HG03342 (cell line): ENCODE data around the gene EFCAB6.

Experiments used
- ATAC-seq: cut with Tn5 transposase; IDR thresholded peaks from one replicate; pipeline ENCODE4 v1.9.1; 2021; ENCODE audit warnings: mild to moderate bottlenecking, moderate library complexity; ENCODE audit not compliant: unreplicated experiment

Gene EFCAB6

GRCh38 chr22:43488031-43488866 lies 323.9 kb downstream of the EFCAB6 start:
- no peak for ATAC-seq

- no peak for ATAC-seq
These were observed 324.6 kb downstream of the EFCAB6 start for GRCh38 chr22:43487311-43488030.

GRCh38 chr22:43485502-43486089 lies 326.5 kb downstream of the EFCAB6 start:
- no peak for ATAC-seq

GRCh38 chr22:43484227-43484626 lies 327.9 kb downstream of the EFCAB6 start:
- no peak for ATAC-seq

- no peak for ATAC-seq
These were observed 328.4 kb downstream of the EFCAB6 start for GRCh38 chr22:43483669-43484068.

- ATAC-seq: no peak
These were observed 328.8 kb downstream of the EFCAB6 start for GRCh38 chr22:43483266-43483665.

GRCh38 chr22:43482318-43482625 lies 329.8 kb downstream of the EFCAB6 start:
- no peak for ATAC-seq

GRCh38 chr22:43481568-43482317 lies 330.4 kb downstream of the EFCAB6 start:
- no peak for ATAC-seq

GRCh38 chr22:43479962-43480361 lies 332.1 kb downstream of the EFCAB6 start:
- ATAC-seq: no peak

- no peak for ATAC-seq
These were observed 332.7 kb downstream of the EFCAB6 start for GRCh38 chr22:43479301-43479950.
